GM12873 (cell line): Measurements from ENCODE around the gene RMND5B.

Experiments used
- TF ChIP-seq, protein P1 (sequence below): IDR thresholded peaks from 2 replicates; pipeline ENCODE4 v1.5.1; 2012; ENCODE audit warnings: low read depth, mild to moderate bottlenecking, moderate library complexity, low read length, control low read depth; ENCODE audit not compliant: insufficient read depth; ENCODE audit errors: missing control alignments

RMND5B gene

DNA sequence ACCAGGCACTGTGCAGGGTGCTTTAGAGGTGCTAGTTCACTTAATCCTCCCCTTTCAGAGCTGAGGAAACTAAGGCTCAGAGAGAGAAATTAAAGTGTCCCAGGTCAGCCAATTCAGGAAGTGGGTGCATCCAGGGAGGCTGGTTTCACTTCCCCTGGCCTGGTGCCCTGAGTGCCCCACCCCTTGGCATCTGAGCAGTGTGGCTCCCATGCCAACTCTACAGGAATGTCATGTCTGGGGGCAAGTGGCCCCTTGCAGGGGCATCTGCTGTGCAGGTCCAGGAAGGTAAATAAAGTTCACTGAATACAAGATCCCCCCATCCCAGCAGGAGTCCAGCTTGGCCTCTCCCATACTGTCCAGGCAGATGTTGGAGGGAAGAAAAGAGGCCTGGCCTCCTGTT lies 21.8 kb upstream of the RMND5B start:
- TF ChIP-seq, protein P1, sequence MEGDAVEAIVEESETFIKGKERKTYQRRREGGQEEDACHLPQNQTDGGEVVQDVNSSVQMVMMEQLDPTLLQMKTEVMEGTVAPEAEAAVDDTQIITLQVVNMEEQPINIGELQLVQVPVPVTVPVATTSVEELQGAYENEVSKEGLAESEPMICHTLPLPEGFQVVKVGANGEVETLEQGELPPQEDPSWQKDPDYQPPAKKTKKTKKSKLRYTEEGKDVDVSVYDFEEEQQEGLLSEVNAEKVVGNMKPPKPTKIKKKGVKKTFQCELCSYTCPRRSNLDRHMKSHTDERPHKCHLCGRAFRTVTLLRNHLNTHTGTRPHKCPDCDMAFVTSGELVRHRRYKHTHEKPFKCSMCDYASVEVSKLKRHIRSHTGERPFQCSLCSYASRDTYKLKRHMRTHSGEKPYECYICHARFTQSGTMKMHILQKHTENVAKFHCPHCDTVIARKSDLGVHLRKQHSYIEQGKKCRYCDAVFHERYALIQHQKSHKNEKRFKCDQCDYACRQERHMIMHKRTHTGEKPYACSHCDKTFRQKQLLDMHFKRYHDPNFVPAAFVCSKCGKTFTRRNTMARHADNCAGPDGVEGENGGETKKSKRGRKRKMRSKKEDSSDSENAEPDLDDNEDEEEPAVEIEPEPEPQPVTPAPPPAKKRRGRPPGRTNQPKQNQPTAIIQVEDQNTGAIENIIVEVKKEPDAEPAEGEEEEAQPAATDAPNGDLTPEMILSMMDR = no peak

DNA sequence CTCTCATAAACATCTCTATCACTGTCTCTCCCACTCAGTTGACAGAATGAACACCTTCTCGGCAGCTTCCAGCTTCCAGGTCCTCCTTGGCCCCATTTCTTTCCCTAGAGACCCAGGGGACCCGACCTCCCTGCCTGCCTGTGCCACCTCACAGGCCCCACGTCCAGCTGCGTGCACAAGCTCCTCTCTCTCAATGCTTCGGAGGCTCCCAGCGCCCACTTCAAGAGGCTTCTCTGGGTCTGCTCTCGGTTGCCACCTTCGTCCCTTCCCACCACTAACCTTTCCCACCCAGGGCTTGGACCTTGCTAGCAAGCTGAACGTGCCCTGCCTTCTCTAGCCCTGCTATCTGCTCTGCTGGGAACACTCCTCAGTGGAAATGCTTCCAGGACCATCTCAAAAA lies 20.3 kb upstream of the RMND5B start:
- TF ChIP-seq, protein P1 = no peak

DNA sequence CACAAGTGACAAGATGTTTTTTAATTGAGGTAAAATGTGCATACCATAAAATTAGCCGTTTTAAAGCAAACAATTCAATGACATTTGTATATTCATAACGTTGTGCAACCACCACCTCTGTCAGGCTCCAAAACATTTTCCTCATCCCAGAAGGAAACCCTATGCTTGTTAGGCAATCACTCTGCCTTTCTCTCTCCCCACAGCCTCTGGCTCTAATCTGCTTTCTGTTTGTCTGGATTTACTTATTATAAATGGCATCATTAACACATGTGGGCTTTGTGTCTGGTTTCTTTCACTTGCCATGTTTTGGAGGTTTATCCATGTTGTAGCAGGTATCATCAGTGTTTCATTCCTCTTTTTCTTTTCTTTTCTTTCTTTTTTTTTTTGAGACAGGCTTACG lies 18.9 kb upstream of the RMND5B start:
- TF ChIP-seq, protein P1 = no peak

DNA sequence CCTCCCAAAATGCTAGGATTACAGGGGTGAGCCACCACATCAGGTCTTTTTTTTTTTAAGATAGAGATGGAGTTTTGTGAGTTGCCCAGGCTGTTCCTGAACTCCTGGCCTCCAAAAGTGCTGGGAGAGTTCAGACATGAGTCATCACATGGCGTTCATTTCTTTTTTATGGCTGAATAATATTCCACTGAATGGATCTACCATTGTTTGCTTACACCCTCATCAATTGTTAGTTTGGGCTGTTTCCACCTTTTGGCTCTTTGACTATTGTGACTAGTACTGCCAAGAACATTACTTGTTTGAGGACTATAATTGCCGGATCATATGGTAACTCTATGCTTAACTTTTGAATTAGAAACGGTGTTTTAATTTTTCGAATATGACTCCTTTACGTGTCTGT lies 18.3 kb upstream of the RMND5B start:
- TF ChIP-seq, protein P1 = no peak

DNA sequence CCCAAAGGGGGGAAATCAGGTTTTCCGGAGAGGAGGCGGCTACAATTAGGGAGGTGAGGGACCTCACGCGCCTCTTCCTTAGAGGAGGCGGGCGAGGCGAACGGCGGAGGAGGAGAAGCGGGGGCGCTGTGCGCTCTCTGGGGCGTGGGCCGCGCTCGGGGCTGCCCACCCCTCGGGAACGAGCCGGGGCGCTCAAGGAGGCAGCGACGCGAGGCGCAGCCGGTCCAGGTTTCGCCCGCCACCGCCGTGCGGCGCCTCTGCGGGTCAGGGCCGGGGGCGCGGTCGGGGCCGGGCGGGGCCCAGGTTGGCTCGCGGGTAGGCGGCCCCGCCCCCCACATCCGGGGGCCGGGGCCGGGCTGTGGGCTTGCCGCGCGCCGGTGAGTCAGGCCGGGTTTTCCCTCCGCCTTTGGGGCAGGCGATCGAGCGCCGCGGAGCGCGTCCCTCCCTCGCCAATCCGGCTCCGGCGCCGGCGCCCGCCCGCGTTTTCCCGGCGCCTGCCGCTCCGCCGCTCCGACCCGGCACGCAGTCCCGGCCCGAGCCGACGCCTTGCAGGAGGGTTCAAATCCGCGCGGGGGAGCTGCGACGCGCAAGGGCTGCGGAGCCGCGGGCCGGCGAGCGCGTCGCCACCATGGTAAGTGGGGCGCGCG lies 17.6 kb upstream of the RMND5B start, which contains the start of gene N4BP3:
Gene N4BP3, plus strand, starts transcription at position 392 of the 647 bp plus-strand sequence. CDS start 6,052 bp downstream, outside the sequence.
- TF ChIP-seq, protein P1 = peak; percentile 31

DNA sequence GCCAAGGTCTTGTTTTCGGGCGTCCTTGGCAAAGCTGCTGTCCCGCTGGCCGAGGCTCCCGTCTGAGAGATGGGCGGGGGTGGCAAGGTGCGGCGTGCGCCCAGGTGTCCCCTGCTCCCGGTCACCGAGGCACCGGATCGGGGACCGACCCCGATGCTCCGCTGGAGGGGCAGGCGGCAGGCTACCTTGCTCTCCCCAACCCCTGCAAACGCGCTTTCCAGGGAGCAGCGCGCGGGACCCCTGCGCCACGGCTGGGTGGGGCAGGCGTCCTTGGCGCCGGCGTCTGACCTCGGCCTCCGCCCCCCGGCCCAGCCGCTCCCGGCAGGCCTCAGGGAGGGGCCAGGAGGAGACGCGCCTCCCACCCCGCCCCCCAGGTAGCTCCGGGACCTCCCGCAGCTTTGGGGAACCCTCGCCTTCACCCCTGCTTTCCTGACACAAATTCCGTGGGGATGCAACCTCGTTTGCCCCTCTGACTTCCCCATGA lies 16.9 kb upstream of the RMND5B start:
- TF ChIP-seq, protein P1 = no peak

DNA sequence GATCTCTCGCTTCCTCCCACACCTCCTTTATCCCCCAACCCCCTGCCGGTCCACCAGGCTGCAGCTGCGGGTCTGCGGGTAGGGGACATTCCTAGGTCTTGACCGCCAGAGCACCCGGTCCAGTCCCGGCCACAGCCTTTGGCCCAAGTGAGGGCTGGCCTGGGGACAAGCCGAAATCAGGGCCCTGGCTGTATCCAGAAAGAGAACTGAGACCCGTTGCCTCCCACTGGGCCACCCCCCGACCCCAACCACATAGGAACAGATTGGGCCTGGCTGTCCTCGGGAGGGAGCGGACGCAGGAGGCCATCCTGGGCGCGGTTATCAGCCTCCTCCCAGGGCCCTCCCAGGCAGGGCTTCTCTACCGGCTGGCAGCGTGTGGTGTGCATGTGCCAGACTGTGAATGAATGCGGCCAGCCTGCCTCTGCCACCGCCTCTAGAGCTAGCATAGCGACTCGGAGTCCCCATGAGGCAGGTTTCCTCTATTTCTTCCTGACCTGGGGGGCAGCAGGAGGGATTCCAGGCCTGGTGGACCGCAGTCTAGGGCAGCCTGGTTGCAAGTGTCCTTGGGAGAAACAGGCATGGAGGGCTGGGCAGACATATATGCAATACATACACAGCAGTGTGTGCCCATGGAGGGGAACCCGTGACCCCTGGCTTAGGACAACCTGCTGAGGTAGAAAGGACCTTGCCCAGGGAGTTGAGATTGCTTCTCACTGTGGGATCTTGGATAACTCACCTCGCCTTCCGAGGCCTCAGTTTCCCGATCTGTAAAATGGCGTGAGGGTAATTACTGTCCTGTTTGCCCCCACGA lies 16.3 kb upstream of the RMND5B start:
- TF ChIP-seq, protein P1 = no peak
